C4-2B (cell line): Measurements from ENCODE around the gene DHRS11.

Experiments used
- ZFX ChIP-seq: fragments of 450-650 bp; IDR thresholded peaks from 2 replicates; pipeline ENCODE4 v1.6.1; 2017
- TF ChIP-seq, protein P1 (sequence below): fragments of 450-650 bp; conservative IDR thresholded peaks from 2 replicates; pipeline ENCODE4 v1.5.1; 2017; ENCODE audit warnings: mild to moderate bottlenecking

GRCh38 chr17:36650096-36650775, 58.6 kb downstream of the DHRS11 start:
- TF ChIP-seq, protein P1, sequence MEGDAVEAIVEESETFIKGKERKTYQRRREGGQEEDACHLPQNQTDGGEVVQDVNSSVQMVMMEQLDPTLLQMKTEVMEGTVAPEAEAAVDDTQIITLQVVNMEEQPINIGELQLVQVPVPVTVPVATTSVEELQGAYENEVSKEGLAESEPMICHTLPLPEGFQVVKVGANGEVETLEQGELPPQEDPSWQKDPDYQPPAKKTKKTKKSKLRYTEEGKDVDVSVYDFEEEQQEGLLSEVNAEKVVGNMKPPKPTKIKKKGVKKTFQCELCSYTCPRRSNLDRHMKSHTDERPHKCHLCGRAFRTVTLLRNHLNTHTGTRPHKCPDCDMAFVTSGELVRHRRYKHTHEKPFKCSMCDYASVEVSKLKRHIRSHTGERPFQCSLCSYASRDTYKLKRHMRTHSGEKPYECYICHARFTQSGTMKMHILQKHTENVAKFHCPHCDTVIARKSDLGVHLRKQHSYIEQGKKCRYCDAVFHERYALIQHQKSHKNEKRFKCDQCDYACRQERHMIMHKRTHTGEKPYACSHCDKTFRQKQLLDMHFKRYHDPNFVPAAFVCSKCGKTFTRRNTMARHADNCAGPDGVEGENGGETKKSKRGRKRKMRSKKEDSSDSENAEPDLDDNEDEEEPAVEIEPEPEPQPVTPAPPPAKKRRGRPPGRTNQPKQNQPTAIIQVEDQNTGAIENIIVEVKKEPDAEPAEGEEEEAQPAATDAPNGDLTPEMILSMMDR = no peak
- no peak for TF ChIP-seq ZFX
